ENCODE measurements around the gene MYMX.

DNA sequence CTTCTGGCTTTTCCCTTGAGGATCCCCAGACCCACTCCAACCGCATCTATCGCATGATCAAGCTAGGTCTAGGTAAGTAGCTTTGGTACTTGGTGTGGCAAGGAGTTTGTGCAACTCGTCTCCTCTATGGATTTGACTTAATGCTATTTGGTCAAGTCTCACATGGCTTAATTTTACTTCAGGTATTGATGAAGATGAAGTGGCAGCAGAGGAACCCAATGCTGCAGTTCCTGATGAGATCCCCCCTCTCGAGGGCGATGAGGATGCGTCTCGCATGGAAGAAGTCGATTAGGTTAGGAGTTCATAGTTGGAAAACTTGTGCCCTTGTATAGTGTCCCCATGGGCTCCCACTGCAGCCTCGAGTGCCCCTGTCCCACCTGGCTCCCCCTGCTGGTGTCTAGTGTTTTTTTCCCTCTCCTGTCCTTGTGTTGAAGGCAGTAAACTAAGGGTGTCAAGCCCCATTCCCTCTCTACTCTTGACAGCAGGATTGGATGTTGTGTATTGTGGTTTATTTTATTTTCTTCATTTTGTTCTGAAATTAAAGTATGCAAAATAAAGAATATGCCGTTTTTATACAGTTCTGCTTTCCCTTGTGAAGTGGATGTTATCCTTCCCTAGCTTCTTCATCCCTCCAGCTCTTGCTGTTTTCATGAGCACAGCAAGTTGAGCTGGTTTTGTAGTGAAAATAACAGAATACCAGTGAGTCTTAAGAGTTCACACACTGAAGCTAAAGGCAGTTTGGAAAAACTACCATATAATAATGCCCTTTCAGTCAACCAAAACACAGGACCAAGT is 36.8 kb downstream of the MYMX start:
- no peak for TF ChIP-seq POLR2A (IDR thresholded peaks at IDR 0.05)
- TF ChIP-seq CTCF (IDR thresholded peaks at IDR 0.05): peak in 3 of 5 experiments; percentile 24 to 30 (median 26)

Measured in tibial nerve (tissue), 3 donors.